Fibroblast of lung (primary cell): ENCODE results near the gene TMEM163. TPM values are rescaled to one million over a fixed set of nuclear protein-coding genes. Genes with fewer than 3 reads are reported as not detected.

Source experiments
- DNase-seq, 2 donors: peaks; one replicate each; pipeline versions ENCODE4 v3.0.0 to v3.0.0-alpha.2; 2010; ENCODE audit warnings: low read depth in 2 of 2
- H2AFZ ChIP-seq: 2 replicates; pipeline ENCODE4 v1.5.1; 2012; ENCODE audit warnings: low read length, control low read depth, inconsistent platforms
- H3K27ac ChIP-seq: 2 replicates; pipeline ENCODE4 v1.5.1; 2011; ENCODE audit warnings: low read length, control low read depth; ENCODE audit not compliant: insufficient read depth
- H3K27me3 ChIP-seq: 2 replicates; pipeline ENCODE4 v1.5.1; 2011; ENCODE audit warnings: mild to moderate bottlenecking, low read length; ENCODE audit not compliant: control insufficient read depth, insufficient read depth
- H3K36me3 ChIP-seq: 2 replicates; pipeline ENCODE4 v1.5.1; 2011; ENCODE audit warnings: low read length; ENCODE audit not compliant: control insufficient read depth, insufficient read depth
- H3K4me1 ChIP-seq: 2 replicates; pipeline ENCODE4 v1.5.1; 2011; ENCODE audit warnings: low read length; ENCODE audit not compliant: control insufficient read depth, insufficient read depth; ENCODE audit errors: extremely low read depth
- H3K4me2 ChIP-seq: 2 replicates; pipeline ENCODE4 v1.5.1; 2011; ENCODE audit warnings: low read length, control low read depth; ENCODE audit not compliant: insufficient read depth; ENCODE audit errors: extremely low read depth
- H3K4me3 ChIP-seq, 4 experiments: fragments of 200-600 bp in 1 of 4; sonication (generic) in 1 of 4; replicated peaks in 1 of 4; 2 replicates each; pipeline ENCODE4 v1.5.1; 2011 to 2016; ENCODE audit warnings: low read length in 4 of 4, low read depth in 3 of 4, mild to moderate bottlenecking in 3 of 4, control low read depth in 2 of 4, inconsistent platforms in 1 of 4, mixed read lengths in 1 of 4; ENCODE audit not compliant: insufficient read depth in 1 of 4; ENCODE audit errors: control extremely low read depth in 1 of 4
- H3K79me2 ChIP-seq: 2 replicates; pipeline ENCODE4 v1.5.1; 2012; ENCODE audit warnings: mild to moderate bottlenecking, low read length, inconsistent platforms; ENCODE audit not compliant: control insufficient read depth, insufficient read depth
- H3K9ac ChIP-seq: 2 replicates; pipeline ENCODE4 v1.5.1; 2011; ENCODE audit warnings: mild to moderate bottlenecking, low read length, control low read depth; ENCODE audit not compliant: insufficient read depth
- H3K9me3 ChIP-seq: 2 replicates; pipeline ENCODE4 v1.5.1; 2012; ENCODE audit warnings: low read depth, low read length; ENCODE audit not compliant: control insufficient read depth, insufficient read depth
- H4K20me1 ChIP-seq: 2 replicates; pipeline ENCODE4 v1.5.1; 2011; ENCODE audit warnings: low read length; ENCODE audit not compliant: control insufficient read depth, insufficient read depth; ENCODE audit errors: extremely low read depth
- EZH2 ChIP-seq: IDR thresholded peaks from 2 replicates; pipeline ENCODE4 v1.5.1; 2012; ENCODE audit warnings: low read length, control low read depth, mild to moderate bottlenecking; ENCODE audit errors: missing control alignments
- polyA plus RNA-seq, 2 donors: library from polyadenylated mRNA; depleted of rRNA in 1 of 2; stranded (reverse) in 1 of 2; unstranded in 1 of 2; fragments of >200 nt; gene quantifications; 2 replicates each; pipeline ENCODE4 v1.2.1, GENCODE V29; 2011 to 2012; ENCODE audit warnings: missing spikeins in 1 of 2
- total RNA-seq: library from RNA; depleted of rRNA; stranded (reverse); fragments of >200 nt; gene quantifications from 2 replicates; pipeline ENCODE4 v1.2.1, GENCODE V29; 2014
- TF ChIP-seq, protein P1 (sequence below), 2 donors: IDR thresholded peaks in 1 of 2; conservative IDR thresholded peaks in 1 of 2; 1 replicate in 1 of 2; 2 replicates in 1 of 2; pipeline ENCODE4 v1.5.1; 2011 to 2012; ENCODE audit warnings: low read length in 2 of 2, control low read depth in 1 of 2, inconsistent platforms in 1 of 2, low read depth in 1 of 2, mild to moderate bottlenecking in 1 of 2

Gene TMEM163
- total and polyA plus RNA-seq, 2 donors (not counting 1 experiment from before 2014, with no cell fraction given): under 0.01 to 0.03 TPM

DNA sequence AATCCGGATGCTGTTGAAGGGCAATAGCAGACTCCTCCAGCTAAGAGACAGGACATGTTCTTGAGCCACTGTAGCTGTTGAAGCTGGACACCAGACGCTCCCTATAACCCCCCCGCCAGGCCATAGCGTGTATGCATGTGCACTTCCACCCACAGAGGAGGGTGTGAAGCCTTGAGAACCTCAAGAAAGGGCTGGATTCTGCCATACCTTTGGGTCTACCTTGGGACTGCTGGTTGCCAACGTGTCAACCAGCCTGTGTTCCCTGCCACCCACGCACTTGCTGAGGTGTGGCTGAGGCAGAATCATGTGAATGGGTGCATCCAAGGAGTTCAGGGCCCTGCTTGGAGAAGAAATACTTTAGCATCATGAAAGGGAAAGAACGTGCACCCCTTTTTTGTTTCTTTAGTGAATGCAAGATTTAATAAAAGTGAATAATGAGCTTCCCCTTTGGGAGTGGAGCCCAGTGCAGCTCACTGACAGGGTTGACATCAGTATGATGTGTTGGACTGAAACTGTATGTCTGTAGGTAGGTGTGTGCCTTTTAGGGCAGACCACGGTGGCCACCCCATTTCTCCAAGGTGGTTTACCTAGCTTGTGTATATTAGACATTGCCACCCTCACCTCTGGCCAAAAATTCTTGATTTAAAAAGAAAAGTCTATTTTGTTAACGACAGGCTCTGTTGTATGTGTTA lies 266.6 kb downstream of the TMEM163 start:
- DNase-seq: no peak
- Histone ChIP-seq H3K4me2 (no peak overlapping the region), H3K4me3 (no peak overlapping the region), H2AFZ (no peak overlapping the region), H3K27me3 (no peaks in the 10 kb centered on the region), H3K27ac (no peak overlapping the region), H3K4me1 (no peaks in the 10 kb centered on the region), H3K79me2 (no peaks in the 10 kb centered on the region), H4K20me1 (no peaks in the 10 kb centered on the region), H3K36me3 (peaks cover 12% of the 10 kb centered on the region), H3K9me3 (no peaks in the 10 kb centered on the region), H3K9ac (no peak overlapping the region)
- TF ChIP-seq EZH2: no peak
- TF ChIP-seq, protein P1, sequence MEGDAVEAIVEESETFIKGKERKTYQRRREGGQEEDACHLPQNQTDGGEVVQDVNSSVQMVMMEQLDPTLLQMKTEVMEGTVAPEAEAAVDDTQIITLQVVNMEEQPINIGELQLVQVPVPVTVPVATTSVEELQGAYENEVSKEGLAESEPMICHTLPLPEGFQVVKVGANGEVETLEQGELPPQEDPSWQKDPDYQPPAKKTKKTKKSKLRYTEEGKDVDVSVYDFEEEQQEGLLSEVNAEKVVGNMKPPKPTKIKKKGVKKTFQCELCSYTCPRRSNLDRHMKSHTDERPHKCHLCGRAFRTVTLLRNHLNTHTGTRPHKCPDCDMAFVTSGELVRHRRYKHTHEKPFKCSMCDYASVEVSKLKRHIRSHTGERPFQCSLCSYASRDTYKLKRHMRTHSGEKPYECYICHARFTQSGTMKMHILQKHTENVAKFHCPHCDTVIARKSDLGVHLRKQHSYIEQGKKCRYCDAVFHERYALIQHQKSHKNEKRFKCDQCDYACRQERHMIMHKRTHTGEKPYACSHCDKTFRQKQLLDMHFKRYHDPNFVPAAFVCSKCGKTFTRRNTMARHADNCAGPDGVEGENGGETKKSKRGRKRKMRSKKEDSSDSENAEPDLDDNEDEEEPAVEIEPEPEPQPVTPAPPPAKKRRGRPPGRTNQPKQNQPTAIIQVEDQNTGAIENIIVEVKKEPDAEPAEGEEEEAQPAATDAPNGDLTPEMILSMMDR (conservative IDR thresholded peaks at IDR 0.05 in 1 of 2, IDR thresholded peaks at IDR 0.05 in 1 of 2; ENCODE audit: low read depth in 1 of 2, low read length in 2 of 2): no peak

DNA sequence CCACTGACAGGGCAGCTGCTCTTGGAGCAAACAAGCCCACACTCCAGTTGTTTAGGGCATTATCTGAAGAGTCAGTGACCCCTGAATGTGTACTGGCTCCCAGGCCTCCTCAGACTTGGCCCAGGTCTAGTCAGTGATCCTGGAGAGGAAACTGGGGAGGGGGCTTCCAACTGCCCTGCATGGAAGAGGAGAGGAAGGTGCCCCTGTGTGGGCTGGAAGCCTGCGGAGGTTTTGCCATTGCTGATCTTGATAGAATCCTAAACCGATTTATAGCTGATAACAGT lies 267.5 kb downstream of the TMEM163 start:
- no peak overlapping the region for H3K4me2 ChIP-seq
- DNase-seq: no peak
- no peaks in the 10 kb centered on the region for H3K27me3 ChIP-seq
- no peaks in the 10 kb centered on the region for H4K20me1 ChIP-seq
- H2AFZ ChIP-seq: no peak overlapping the region
- H3K4me1 ChIP-seq: peaks cover 5% of the 10 kb centered on the region
- H3K9ac ChIP-seq: no peak overlapping the region
- peaks cover 10% of the 10 kb centered on the region for H3K36me3 ChIP-seq
- H3K27ac ChIP-seq: no peak overlapping the region
- TF ChIP-seq, protein P1 (conservative IDR thresholded peaks at IDR 0.05 in 1 of 2, IDR thresholded peaks at IDR 0.05 in 1 of 2; ENCODE audit: low read depth in 1 of 2, low read length in 2 of 2): no peak
- H3K4me3 ChIP-seq: no peak overlapping the region
- H3K79me2 ChIP-seq: no peaks in the 10 kb centered on the region
- H3K9me3 ChIP-seq: no peaks in the 10 kb centered on the region

- Histone ChIP-seq H3K4me3 (no peak overlapping the region), H3K4me2 (no peak overlapping the region), H3K79me2 (no peaks in the 10 kb centered on the region), H2AFZ (no peak overlapping the region), H3K36me3 (peaks cover 11% of the 10 kb centered on the region), H3K4me1 (peaks cover 12% of the 10 kb centered on the region), H3K27ac (no peak overlapping the region), H3K27me3 (no peaks in the 10 kb centered on the region), H3K9me3 (no peaks in the 10 kb centered on the region), H4K20me1 (no peaks in the 10 kb centered on the region), H3K9ac (no peak overlapping the region)
- no peak for DNase-seq
- no peak for TF ChIP-seq EZH2
Observed at GRCh38 chr2:134449751-134450513, 268.9 kb downstream of the TMEM163 start.
